AG09309 (cell line): ENCODE data around the gene CACNG7.

ENCODE experiments used
- DNase-seq: peaks from one replicate; pipeline ENCODE4 v3.0.0-alpha.2; 2010; ENCODE audit warnings: low read depth
- H3K4me3 ChIP-seq: 2 replicates; pipeline ENCODE4 v1.5.1; 2011; ENCODE audit warnings: mild to moderate bottlenecking, low read depth, low read length, moderate library complexity; ENCODE audit not compliant: control insufficient read depth
- TF ChIP-seq, protein P1 (sequence below): IDR thresholded peaks from 2 replicates; pipeline ENCODE4 v1.5.1; 2011; ENCODE audit warnings: mild to moderate bottlenecking, low read depth, low read length, inconsistent platforms; ENCODE audit not compliant: insufficient read depth, control insufficient read depth; ENCODE audit errors: missing control alignments

Gene CACNG7

DNA sequence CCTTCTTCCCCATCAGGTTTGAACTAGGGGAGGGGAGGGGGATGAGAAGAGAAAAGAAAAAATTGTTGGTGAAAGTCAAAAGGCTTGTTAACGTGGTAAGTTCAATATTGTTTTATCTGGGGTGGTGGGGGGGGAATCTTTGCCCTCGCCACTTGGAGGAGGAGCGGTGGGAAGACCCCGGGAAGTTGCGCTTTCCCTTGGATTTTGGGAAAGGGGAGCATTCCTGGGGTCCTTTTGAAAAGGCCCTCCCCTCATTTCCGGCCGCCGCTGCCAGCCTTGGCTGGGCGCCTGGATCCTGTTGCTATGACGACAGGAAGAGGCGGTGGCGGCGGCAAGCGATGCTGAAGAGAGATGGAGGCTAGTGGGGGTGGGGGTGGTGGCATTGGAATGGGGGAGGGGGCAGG is 49.1 kb downstream of the CACNG7 start:
- no peak for DNase-seq
- TF ChIP-seq, protein P1, sequence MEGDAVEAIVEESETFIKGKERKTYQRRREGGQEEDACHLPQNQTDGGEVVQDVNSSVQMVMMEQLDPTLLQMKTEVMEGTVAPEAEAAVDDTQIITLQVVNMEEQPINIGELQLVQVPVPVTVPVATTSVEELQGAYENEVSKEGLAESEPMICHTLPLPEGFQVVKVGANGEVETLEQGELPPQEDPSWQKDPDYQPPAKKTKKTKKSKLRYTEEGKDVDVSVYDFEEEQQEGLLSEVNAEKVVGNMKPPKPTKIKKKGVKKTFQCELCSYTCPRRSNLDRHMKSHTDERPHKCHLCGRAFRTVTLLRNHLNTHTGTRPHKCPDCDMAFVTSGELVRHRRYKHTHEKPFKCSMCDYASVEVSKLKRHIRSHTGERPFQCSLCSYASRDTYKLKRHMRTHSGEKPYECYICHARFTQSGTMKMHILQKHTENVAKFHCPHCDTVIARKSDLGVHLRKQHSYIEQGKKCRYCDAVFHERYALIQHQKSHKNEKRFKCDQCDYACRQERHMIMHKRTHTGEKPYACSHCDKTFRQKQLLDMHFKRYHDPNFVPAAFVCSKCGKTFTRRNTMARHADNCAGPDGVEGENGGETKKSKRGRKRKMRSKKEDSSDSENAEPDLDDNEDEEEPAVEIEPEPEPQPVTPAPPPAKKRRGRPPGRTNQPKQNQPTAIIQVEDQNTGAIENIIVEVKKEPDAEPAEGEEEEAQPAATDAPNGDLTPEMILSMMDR, result no peak
- H3K4me3 ChIP-seq, result no peak overlapping the region

DNA sequence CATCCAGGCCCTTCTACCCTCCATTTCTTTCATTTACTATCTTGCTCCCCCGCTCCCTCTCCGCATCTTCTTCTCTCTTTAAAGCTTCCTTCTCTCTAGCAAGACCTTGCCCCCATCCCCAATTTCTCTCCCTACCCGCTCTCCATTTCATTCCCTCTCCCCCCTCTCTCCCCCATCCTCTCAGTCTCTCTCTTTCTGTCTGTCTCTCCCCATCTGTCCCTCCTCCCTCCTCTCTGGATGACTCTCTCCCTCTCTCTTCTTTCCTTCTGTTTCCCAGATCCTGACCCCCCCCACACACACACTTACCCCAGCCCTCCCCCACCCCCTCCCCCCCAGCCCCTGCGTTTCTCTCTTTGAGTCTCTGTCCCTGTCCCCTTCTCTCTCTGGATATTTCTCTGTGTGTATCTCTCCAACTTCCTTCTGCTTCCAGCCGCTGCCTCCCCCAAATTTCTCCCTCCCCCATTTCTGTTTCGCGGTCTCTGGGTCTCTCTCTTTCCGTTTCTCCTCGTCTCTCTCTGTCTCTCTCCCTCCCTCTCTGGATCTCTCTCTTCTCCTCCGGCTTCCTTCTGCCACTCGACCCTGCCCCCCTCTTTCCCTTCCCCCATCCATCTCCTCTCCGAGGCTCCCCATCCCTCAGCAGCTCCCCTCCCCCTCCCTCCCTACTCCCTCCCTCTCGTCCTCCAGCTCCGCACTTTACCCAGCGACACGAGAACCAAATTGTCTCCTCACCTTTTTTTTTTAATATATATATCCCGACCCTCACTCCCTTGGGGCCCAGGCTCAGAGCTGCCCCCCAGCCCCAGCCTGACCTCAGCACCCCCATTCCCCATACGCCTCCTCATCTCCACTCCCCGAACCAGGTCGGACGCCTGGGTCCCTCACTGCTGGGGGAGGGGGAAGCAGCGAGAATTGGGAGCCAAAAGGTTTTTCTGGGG is 50.0 kb downstream of the CACNG7 start:
- TF ChIP-seq, protein P1, result no peak
- no peak overlapping the region for H3K4me3 ChIP-seq
- no peak for DNase-seq

DNA sequence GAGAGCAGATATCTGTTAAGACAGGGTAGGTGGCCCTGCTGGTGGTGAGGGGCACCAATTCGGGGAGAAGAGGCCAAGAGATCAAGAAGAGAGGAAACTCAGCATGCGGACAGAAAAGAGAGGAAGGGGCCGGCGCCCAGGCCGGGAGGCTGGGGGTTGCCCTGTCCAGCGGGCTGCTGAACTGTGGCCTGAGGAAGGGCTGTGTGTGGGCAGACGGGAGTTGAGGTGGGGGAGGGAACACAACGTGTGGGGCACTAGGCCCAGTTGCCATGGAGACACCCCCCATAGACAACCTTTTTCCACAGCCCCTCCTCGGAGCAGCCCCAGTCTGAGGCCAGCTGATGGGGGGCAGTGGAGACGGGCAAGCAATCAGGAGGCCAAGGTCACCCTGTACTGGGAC is 51.1 kb downstream of the CACNG7 start:
- no peak for DNase-seq
- no peak overlapping the region for H3K4me3 ChIP-seq
- TF ChIP-seq, protein P1, result no peak

DNA sequence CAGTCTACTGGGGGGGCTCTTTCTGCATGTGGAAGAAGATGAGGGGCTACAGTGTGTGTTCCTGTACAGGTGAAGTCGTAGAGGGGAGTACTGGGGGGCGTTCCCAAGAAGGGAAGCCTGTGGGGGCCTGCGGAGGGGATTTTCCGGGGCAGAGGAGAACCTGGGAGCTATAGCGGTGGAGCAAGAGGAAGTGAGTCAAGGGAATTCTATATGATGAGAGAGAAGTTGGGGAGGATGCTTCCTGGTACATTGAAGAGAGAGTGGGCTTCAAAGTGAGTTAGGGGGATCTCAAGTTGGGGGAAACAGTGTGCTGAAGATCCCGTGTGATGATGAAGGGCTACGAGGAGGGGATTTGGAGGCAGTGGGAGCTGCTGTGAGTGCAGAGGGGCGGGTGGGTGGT is 51.8 kb downstream of the CACNG7 start:
- H3K4me3 ChIP-seq, result no peak overlapping the region
- DNase-seq, result no peak
- TF ChIP-seq, protein P1, result no peak

DNA sequence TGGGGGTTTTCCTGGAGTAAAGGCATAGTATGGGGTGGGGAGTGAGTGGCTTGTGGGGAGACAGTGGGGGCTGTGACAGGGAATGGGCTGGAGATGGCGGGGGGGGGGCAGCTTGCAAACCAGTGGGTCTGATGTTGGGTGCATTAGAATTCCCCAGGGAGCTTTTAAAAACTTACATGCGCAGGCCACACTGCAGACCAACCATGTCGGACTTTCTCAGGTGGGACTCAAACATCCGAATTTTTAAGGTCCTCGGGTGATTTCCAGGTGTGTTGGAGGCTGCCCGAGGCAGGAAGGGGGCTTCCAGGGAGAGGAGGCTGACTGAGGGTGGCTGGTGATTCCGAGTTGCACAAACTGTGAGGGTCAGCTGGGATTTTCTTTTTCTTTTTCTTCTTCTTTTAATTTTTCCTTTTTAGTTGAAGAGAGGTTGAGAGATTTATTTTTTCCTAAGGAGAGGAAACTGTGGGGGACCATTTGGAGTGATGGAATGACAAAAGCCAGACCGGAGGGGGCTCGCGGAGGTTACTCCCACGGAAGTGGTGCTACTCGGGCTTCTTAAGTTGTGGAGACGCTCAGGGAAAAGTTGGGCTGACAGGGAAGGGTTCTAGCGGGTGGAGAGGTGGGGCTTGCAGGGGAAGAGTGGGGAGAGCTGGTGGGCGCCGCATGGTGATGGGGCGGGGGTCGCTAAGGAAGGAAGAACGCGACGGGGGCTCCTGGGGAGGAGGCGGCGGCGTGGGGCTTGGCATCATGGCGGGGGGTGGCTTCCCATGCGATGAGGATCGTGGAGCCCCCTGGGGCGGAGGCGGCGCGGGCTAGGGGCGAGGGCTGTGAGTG is 52.7 kb downstream of the CACNG7 start:
- DNase-seq, result no peak
- TF ChIP-seq, protein P1, result no peak
- H3K4me3 ChIP-seq, result no peak overlapping the region

DNA sequence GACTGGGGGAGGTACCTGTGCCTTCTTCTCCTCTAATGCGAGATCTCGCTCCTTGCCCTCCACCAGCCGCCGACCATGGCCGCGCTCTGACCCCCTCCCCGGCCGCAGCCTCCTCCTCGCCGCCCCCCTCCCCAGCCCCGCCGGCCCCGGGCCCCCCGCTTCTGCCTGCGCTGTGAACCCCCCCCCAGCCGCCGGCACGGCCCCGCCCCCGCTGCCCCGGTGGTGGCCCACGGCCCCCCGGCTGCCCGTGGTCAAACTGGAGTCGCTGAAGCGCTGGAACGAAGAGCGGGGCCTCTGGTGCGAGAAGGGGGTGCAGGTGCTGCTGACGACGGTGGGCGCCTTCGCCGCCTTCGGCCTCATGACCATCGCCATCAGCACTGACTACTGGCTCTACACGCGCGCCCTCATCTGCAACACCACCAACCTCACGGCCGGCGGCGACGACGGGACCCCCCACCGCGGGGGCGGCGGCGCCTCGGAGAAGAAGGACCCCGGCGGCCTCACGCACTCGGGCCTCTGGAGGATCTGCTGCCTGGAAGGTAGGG is 53.9 kb downstream of the CACNG7 start, which contains the start of gene CACNG8:
TSS of gene CACNG8 (plus strand) at position 51 of the 545 bp plus-strand sequence.
- no peak for DNase-seq
- TF ChIP-seq, protein P1, result no peak
- no peak within 1 kb of the TSS for H3K4me3 ChIP-seq
